Natural killer cell (primary cell): ENCODE results near the gene IPO8. TPM values are rescaled to one million over a fixed set of nuclear protein-coding genes. Genes with fewer than 3 reads are reported as not detected.

Source experiments
- ATAC-seq, 3 donors: fragments of 150-1000 bp in 2 of 3; fragments of 200-7000 bp in 1 of 3; cut with Tn5 transposase; 1 replicate in 1 of 3; 2 replicates in 2 of 3; pipeline ENCODE4 v1.10.0; 2021; ENCODE audit warnings: mild to moderate bottlenecking in 2 of 3, moderate library complexity in 2 of 3
- DNase-seq, 2 donors: peaks; one replicate each; pipeline versions ENCODE4 v3.0.0 to v3.0.0-alpha.2; 2013 to 2021; ENCODE audit warnings: mixed read lengths in 1 of 2
- H3K27ac ChIP-seq: one replicate; pipeline ENCODE4 v1.5.1; 2013; ENCODE audit warnings: mild to moderate bottlenecking, low read length
- H3K27me3 ChIP-seq: one replicate; pipeline ENCODE4 v1.6.1; 2013; ENCODE audit warnings: low read length; ENCODE audit not compliant: control insufficient read depth, insufficient read depth
- H3K36me3 ChIP-seq: one replicate; pipeline ENCODE4 v1.6.1; 2013; ENCODE audit warnings: low read length; ENCODE audit not compliant: control insufficient read depth, insufficient read depth
- H3K4me1 ChIP-seq: one replicate; pipeline ENCODE4 v1.6.1; 2013; ENCODE audit warnings: low read length; ENCODE audit not compliant: control insufficient read depth, insufficient read depth
- H3K4me3 ChIP-seq: one replicate; pipeline ENCODE4 v1.5.1; 2013; ENCODE audit warnings: low read length
- H3K9me3 ChIP-seq: one replicate; pipeline ENCODE4 v1.6.1; 2013; ENCODE audit warnings: low read length; ENCODE audit not compliant: control insufficient read depth, insufficient read depth
- H3K27ac Mint-ChIP-seq, 2 donors: one replicate each; pipeline ENCODE4 v1.8.0; 2022; ENCODE audit warnings: mild to moderate bottlenecking in 2 of 2, mixed read lengths in 2 of 2, moderate library complexity in 1 of 2
- H3K27me3 Mint-ChIP-seq, 2 donors: one replicate each; pipeline ENCODE4 v1.8.0; 2022; ENCODE audit warnings: low read depth in 2 of 2, mixed read lengths in 2 of 2
- H3K36me3 Mint-ChIP-seq: one replicate; pipeline ENCODE4 v1.8.0; 2022; ENCODE audit warnings: mixed read lengths
- H3K4me1 Mint-ChIP-seq, 2 donors: one replicate each; pipeline ENCODE4 v1.8.0; 2022; ENCODE audit warnings: mixed read lengths in 2 of 2
- H3K4me3 Mint-ChIP-seq: one replicate; pipeline ENCODE4 v1.8.0; 2022; ENCODE audit warnings: mild to moderate bottlenecking, moderate library complexity, mixed read lengths
- H3K9me3 Mint-ChIP-seq, 2 donors: one replicate each; pipeline ENCODE4 v1.8.0; 2022; ENCODE audit warnings: mixed read lengths in 2 of 2
- WGBS: methylation state at CpG from one replicate; pipeline ENCODE4 v1.1.7; 2013; ENCODE audit warnings: missing lambda C conversion rate; ENCODE audit not compliant: insufficient coverage; 5-methylcytosine and 5-hydroxymethylcytosine counted together
- intact Hi-C: fragments of 100-400 bp; cut with micrococcal nuclease; formaldehyde crosslinking; loops from one replicate; pipeline ENCODE4 v1.14.2; 2022
- total RNA-seq, 4 donors: library from RNA; stranded (reverse); fragments of 120-200 nt in 1 of 4; gene quantifications; one replicate each; pipeline versions ENCODE4 v1.2.3 to v1.2.4, GENCODE V29; 2013 to 2022
- TF ChIP-seq, protein P1 (sequence below): fragments of 200-600 bp; IDR thresholded peaks from one replicate; pipeline ENCODE4 v1.8.0; 2022; ENCODE audit warnings: antibody characterized with exemption

IPO8 gene
- total RNA-seq, 3 donors from 2014 or later (not counting 1 experiment from before 2014, with no cell fraction given) = 42.6 to 54.8 (median 49.2) TPM

DNA sequence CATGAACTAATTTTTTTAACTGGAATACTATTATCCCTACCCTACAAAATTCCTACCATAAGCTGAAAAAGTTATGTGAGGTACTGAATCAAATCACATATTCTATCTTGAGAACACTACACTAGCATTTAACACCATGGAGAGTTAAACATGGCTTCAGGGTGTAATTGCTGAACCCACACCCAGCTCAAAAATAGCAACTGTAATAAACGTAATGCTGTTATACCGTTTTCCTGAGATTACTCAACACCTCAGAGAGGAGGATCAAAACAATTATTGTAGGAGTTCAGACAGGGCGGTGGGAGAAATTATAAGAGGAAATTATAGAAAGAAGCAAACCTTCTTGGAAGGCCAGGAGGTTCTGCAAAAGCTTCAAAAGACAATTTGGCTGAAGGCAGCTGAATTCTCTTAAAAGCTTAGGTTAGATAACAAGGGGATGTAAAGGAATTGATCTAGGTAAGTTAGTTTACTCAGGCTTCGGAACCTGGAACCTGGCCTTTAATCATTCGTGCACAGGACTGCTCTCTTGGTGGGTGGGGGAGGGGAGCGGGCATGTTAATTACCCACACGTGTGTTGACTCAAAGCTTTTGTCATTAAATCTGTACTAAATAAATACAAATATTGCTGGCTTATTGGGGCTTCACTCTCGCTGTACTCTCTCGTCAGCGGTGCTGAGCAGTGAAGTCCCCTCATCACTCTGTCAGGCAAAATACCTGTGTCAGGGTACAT, 12.1 kb upstream of the IPO8 start:
- ATAC-seq (no peak), DNase-seq (no peak)
- intact Hi-C loops = no loop called here
- H3K9me3 Mint-ChIP-seq = no peaks in the 10 kb centered on the region
- H3K4me3 ChIP-seq = no peak overlapping the region
- no peaks in the 10 kb centered on the region for H3K9me3 ChIP-seq
- 97% methylated on average over 6 of the region's 10 CpGs for WGBS
- no peak overlapping the region for H3K27ac Mint-ChIP-seq
- no peaks in the 10 kb centered on the region for H3K4me1 Mint-ChIP-seq
- no peak overlapping the region for H3K4me3 Mint-ChIP-seq
- TF ChIP-seq, protein P1, sequence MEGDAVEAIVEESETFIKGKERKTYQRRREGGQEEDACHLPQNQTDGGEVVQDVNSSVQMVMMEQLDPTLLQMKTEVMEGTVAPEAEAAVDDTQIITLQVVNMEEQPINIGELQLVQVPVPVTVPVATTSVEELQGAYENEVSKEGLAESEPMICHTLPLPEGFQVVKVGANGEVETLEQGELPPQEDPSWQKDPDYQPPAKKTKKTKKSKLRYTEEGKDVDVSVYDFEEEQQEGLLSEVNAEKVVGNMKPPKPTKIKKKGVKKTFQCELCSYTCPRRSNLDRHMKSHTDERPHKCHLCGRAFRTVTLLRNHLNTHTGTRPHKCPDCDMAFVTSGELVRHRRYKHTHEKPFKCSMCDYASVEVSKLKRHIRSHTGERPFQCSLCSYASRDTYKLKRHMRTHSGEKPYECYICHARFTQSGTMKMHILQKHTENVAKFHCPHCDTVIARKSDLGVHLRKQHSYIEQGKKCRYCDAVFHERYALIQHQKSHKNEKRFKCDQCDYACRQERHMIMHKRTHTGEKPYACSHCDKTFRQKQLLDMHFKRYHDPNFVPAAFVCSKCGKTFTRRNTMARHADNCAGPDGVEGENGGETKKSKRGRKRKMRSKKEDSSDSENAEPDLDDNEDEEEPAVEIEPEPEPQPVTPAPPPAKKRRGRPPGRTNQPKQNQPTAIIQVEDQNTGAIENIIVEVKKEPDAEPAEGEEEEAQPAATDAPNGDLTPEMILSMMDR = no peak
- H3K36me3 Mint-ChIP-seq = no peaks in the 10 kb centered on the region
- peaks cover 23% of the 10 kb centered on the region for H3K36me3 ChIP-seq
- no peak overlapping the region for H3K27ac ChIP-seq
- H3K27me3 ChIP-seq = no peaks in the 10 kb centered on the region
- H3K4me1 ChIP-seq = no peaks in the 10 kb centered on the region
- H3K27me3 Mint-ChIP-seq = no peaks in the 10 kb centered on the region

DNA sequence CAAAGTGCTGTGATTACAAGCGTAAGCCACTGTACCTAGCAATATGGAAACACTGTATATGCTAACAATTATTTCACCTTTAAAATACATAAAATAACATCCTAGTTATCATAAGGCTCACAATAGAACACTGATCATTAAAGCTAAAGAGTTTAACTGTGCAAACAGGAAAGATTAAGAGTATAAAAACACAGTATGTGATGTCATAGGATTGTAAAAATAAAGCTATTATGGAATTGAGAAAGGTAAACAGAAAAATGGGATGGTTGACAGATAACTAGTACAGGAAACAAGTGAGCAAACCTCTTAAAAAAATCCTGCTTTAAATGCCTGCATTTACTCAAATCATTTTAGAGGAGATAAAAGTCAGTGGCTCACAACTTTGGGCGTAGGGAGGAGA, 10.8 kb upstream of the IPO8 start:
- H3K4me3 Mint-ChIP-seq = no peak overlapping the region
- H3K27me3 Mint-ChIP-seq = no peaks in the 10 kb centered on the region
- no peaks in the 10 kb centered on the region for H3K4me1 Mint-ChIP-seq
- Histone ChIP-seq H3K4me3 (no peak overlapping the region), H3K36me3 (peaks cover 15% of the 10 kb centered on the region), H3K9me3 (no peaks in the 10 kb centered on the region), H3K27me3 (no peaks in the 10 kb centered on the region), H3K4me1 (no peaks in the 10 kb centered on the region), H3K27ac (no peak overlapping the region)
- no peaks in the 10 kb centered on the region for H3K9me3 Mint-ChIP-seq
- no peaks in the 10 kb centered on the region for H3K36me3 Mint-ChIP-seq
- ATAC-seq = no peak
- intact Hi-C loops = no loop called here
- TF ChIP-seq, protein P1 = no peak
- no peak for DNase-seq
- no peak overlapping the region for H3K27ac Mint-ChIP-seq
- WGBS = 100% methylated on average over 2 of the region's 2 CpGs

DNA sequence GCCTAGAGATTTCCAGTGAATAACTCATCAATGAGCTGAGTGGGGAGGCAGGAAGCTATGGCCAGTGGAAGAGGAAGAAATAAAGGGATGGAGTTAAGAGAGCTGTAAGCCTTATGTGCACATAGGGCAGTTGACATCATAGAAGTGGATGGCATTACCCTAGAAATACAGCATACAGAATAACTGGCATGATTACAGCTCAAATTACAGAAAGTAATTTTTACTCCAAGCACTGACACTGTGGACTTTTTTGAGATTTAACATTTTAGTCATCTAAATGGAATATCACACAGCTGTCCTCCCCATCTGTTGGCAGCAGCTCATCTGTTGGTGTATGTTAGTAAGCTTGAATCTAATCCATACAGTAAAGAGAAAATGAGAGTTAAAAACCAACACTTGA, 5.4 kb upstream of the IPO8 start:
- H3K9me3 ChIP-seq = no peaks in the 10 kb centered on the region
- H3K4me3 Mint-ChIP-seq = no peak overlapping the region
- H3K27ac Mint-ChIP-seq = no peak overlapping the region

More for the DNA sequence above, 5.4 kb upstream of the IPO8 start:
- H3K27ac ChIP-seq = no peak overlapping the region
- no peaks in the 10 kb centered on the region for H3K36me3 ChIP-seq
- Mint-ChIP-seq H3K4me1 (peaks cover 3 to 5% of the 10 kb centered on the region in 2 donors), H3K36me3 (no peaks in the 10 kb centered on the region), H3K9me3 (no peaks in the 10 kb centered on the region), H3K27me3 (peaks cover 0 to 2% of the 10 kb centered on the region in 2 donors)
- ATAC-seq (no peak), DNase-seq (no peak)
- H3K4me1 ChIP-seq = peaks cover 6% of the 10 kb centered on the region
- TF ChIP-seq, protein P1 = no peak
- intact Hi-C loops = no loop called here
- no peaks in the 10 kb centered on the region for H3K27me3 ChIP-seq
- no peak overlapping the region for H3K4me3 ChIP-seq
